ENCODE results near the gene RAP1GDS1. TPM values are rescaled to one million over a fixed set of nuclear protein-coding genes. Genes with fewer than 3 reads are reported as not detected.

The RAP1GDS1 gene
- total and polyA plus RNA-seq, 4 donors, result 11.2 to 19.4 (median 16.0) TPM

GRCh38 chr4:98358630-98359248 is 97.6 kb downstream of the RAP1GDS1 start:
- Histone ChIP-seq H3K9ac (ENCODE audit: low read depth in 1 of 2, low read length in 2 of 2) (no peak overlapping the region), H3K36me3 (ENCODE audit: control insufficient read depth in 4 of 4, insufficient read depth in 3 of 4, low read depth in 1 of 4, low read length in 3 of 4) (no peaks in the 10 kb centered on the region), H3K9me3 (ENCODE audit: control insufficient read depth in 4 of 4, low read length in 3 of 4) (no peaks in the 10 kb centered on the region), H3K4me3 (ENCODE audit: low read depth in 1 of 3, low read length in 3 of 3) (no peak overlapping the region), H3K4me1 (ENCODE audit: control insufficient read depth in 4 of 4, insufficient read depth in 4 of 4, low read length in 3 of 4) (no peaks in the 10 kb centered on the region), H3K27ac (ENCODE audit: low read depth in 1 of 2, low read length in 2 of 2) (no peak overlapping the region), H3K27me3 (ENCODE audit: control insufficient read depth in 4 of 4, insufficient read depth in 4 of 4, low read length in 3 of 4) (no peaks in the 10 kb centered on the region)
- TF ChIP-seq HNF4A (conservative IDR thresholded peaks at IDR 0.05) (no peak), FOXA1 (IDR thresholded peaks at IDR 0.05) (no peak), GABPA (IDR thresholded peaks at IDR 0.05 in 1 of 2, conservative IDR thresholded peaks at IDR 0.05 in 1 of 2) (no peak), NR2F2 (IDR thresholded peaks at IDR 0.05) (no peak), ATF3 (IDR thresholded peaks at IDR 0.05) (no peak), MAX (IDR thresholded peaks at IDR 0.05) (no peak), TAF1 (conservative IDR thresholded peaks at IDR 0.05) (no peak), EGR1 (IDR thresholded peaks at IDR 0.05; ENCODE audit: low read depth in 2 of 2) (no peak), RAD21 (IDR thresholded peaks at IDR 0.05) (no peak), CTCF (IDR thresholded peaks at IDR 0.05; ENCODE audit: low read depth, low read length, missing input control) (no peak), HNF4G (IDR thresholded peaks at IDR 0.05) (no peak), REST (IDR thresholded peaks at IDR 0.05) (no peak)
- WGBS, result over 99% methylated on average over 2 of the region's 2 CpGs
- DNase-seq (ENCODE audit: low spot score), result no peak

GRCh38 chr4:98359646-98360045 is 98.5 kb downstream of the RAP1GDS1 start:
- no peak overlapping the region for H3K27ac ChIP-seq (ENCODE audit: low read depth in 1 of 2, low read length in 2 of 2)
- H3K36me3 ChIP-seq (ENCODE audit: control insufficient read depth in 4 of 4, insufficient read depth in 3 of 4, low read depth in 1 of 4, low read length in 3 of 4), result no peaks in the 10 kb centered on the region
- DNase-seq (ENCODE audit: low spot score), result no peak
- H3K9me3 ChIP-seq (ENCODE audit: control insufficient read depth in 4 of 4, low read length in 3 of 4), result no peaks in the 10 kb centered on the region
- H3K4me3 ChIP-seq (ENCODE audit: low read depth in 1 of 3, low read length in 3 of 3), result no peak overlapping the region
- no peak for TF ChIP-seq CTCF (IDR thresholded peaks at IDR 0.05; ENCODE audit: low read depth, low read length, missing input control)
- TF ChIP-seq EGR1 (IDR thresholded peaks at IDR 0.05; ENCODE audit: low read depth in 2 of 2), result no peak
- TF ChIP-seq NR2F2 (IDR thresholded peaks at IDR 0.05), result no peak
- TF ChIP-seq MAX (IDR thresholded peaks at IDR 0.05), result no peak
- no peak for TF ChIP-seq HNF4G (IDR thresholded peaks at IDR 0.05)
- TF ChIP-seq YY1 (IDR thresholded peaks at IDR 0.05), result no peak
- no peak for TF ChIP-seq FOXA1 (IDR thresholded peaks at IDR 0.05)
- TF ChIP-seq FOXA2 (IDR thresholded peaks at IDR 0.05), result no peak
- no peak for TF ChIP-seq GABPA (IDR thresholded peaks at IDR 0.05 in 1 of 2, conservative IDR thresholded peaks at IDR 0.05 in 1 of 2)
- no peak for TF ChIP-seq RXRA (IDR thresholded peaks at IDR 0.05)
- no peak for TF ChIP-seq JUND (IDR thresholded peaks at IDR 0.05)
- TF ChIP-seq REST (IDR thresholded peaks at IDR 0.05), result no peak
- H3K27me3 ChIP-seq (ENCODE audit: control insufficient read depth in 4 of 4, insufficient read depth in 4 of 4, low read length in 3 of 4), result no peaks in the 10 kb centered on the region
- H3K9ac ChIP-seq (ENCODE audit: low read depth in 1 of 2, low read length in 2 of 2), result no peak overlapping the region
- WGBS, result 93% methylated on average over 4 of the region's 4 CpGs
- no peaks in the 10 kb centered on the region for H3K4me1 ChIP-seq (ENCODE audit: control insufficient read depth in 4 of 4, insufficient read depth in 4 of 4, low read length in 3 of 4)
